ES-I3 (cell line): ENCODE data around the gene NSD2.
"Not testable (repeated sequence)": the region's sequence is repeated elsewhere in the genome, so short reads cannot be mapped to it uniquely, and the experiment has no call there.

Source experiments
- H3K36me3 ChIP-seq: 2 replicates; pipeline ENCODE4 v1.6.1; 2013; ENCODE audit warnings: mild to moderate bottlenecking, low read length, control low read depth, moderate library complexity; ENCODE audit not compliant: insufficient read depth
- H3K4me1 ChIP-seq: 2 replicates; pipeline ENCODE4 v1.6.1; 2013; ENCODE audit warnings: mild to moderate bottlenecking, control low read depth, low read length; ENCODE audit not compliant: insufficient read depth
- H3K9ac ChIP-seq: 2 replicates; pipeline ENCODE4 v1.6.1; 2013; ENCODE audit warnings: low read depth, mild to moderate bottlenecking, low read length, moderate library complexity
- H3K9me3 ChIP-seq: 2 replicates; pipeline ENCODE4 v1.6.1; 2013; ENCODE audit warnings: mild to moderate bottlenecking, low read length, moderate library complexity; ENCODE audit not compliant: control insufficient read depth, insufficient read depth

NSD2 gene

GRCh38 chr4:1993718-1994516 is 122.7 kb downstream of the NSD2 start:
- H3K9ac ChIP-seq, H3K9me3 ChIP-seq, H3K4me1 ChIP-seq, H3K36me3 ChIP-seq: not testable (repeated sequence)

GRCh38 chr4:1994938-1995337 is 123.7 kb downstream of the NSD2 start:
- peaks cover 2% of the 10 kb centered on the region; the same call in 1 of the 2 replicates for H3K9me3 ChIP-seq
- H3K36me3 ChIP-seq, result peaks cover 5% of the 10 kb centered on the region; the same call in 1 of the 2 replicates
- no peak overlapping the region for H3K9ac ChIP-seq
- H3K4me1 ChIP-seq, result no peaks in the 10 kb centered on the region; the same call in 1 of the 2 replicates

- Histone ChIP-seq H3K9me3 (peaks cover 2% of the 10 kb centered on the region; the same call in 1 of the 2 replicates), H3K36me3 (no peaks in the 10 kb centered on the region), H3K4me1 (no peaks in the 10 kb centered on the region; the same call in 1 of the 2 replicates), H3K9ac (no peak overlapping the region)
These were observed 125.8 kb downstream of the NSD2 start for GRCh38 chr4:1996866-1997611.

GRCh38 chr4:1997712-1998111 is 126.5 kb downstream of the NSD2 start:
- Histone ChIP-seq H3K4me1 (no peaks in the 10 kb centered on the region), H3K9ac (no peak overlapping the region), H3K9me3 (peaks cover 2% of the 10 kb centered on the region; the same call in 1 of the 2 replicates), H3K36me3 (no peaks in the 10 kb centered on the region)

GRCh38 chr4:1998296-1998695 is 127.1 kb downstream of the NSD2 start:
- Histone ChIP-seq H3K9ac (no peak overlapping the region), H3K9me3 (peaks cover 2% of the 10 kb centered on the region; the same call in 1 of the 2 replicates), H3K36me3 (no peaks in the 10 kb centered on the region), H3K4me1 (no peaks in the 10 kb centered on the region)

DNA sequence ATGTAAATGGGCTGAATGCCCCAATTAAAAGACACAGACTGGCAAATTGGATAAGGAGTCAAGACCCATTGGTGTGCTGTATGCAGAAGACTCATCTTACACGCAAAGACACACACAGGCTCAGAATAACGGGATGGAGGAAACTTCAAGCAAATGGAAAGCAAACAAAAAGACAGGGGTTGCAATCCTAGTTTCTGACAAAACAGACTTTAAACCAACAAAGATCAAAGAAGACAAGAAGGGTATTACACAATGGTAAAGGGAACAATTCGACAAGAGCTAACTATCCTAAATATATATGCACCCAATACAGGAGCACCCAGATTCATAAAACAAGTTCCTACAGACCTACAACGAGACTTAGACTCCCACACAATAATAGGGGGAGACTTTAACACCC is 128.1 kb downstream of the NSD2 start:
- not testable (repeated sequence) for H3K9ac ChIP-seq, H3K9me3 ChIP-seq, H3K36me3 ChIP-seq, H3K4me1 ChIP-seq

DNA sequence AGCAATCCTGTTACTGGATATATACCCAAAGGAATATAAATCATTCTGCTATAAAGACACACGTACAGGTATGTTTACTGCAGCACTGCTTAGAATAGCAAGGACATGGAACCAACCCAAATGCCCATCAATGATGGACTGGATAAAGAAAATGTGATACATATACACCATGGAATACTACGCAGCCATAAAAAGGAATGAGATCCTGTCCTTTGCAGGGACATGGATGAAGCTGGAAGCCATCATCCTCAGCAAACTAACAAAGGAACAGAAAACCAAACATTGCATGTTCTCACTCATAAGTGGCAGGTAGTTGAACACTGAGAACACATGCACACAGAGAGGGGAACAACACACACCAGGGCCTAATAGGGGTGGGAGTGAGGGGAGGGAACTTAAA is 132.2 kb downstream of the NSD2 start:
- H3K9ac ChIP-seq, H3K9me3 ChIP-seq, H3K36me3 ChIP-seq, H3K4me1 ChIP-seq: not testable (repeated sequence)

DNA sequence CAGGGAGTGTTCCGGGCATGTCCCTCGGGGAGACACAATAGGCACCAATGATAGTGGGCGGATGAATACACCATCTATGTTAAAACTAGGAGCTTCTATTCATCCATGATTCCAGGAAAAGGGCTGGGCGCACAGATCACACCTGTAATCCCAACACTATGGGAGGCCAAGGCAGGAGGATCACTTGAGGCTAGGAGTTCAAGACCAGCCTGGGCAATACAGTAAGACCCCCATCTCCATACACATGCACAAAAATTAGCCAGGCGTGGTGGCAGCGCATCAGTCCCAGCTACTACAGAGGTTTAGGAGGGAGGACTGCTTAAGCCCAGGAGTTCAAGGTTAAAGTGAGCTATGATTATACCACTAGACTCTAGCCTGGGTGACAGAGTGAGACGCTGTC is 135.2 kb downstream of the NSD2 start:
- H3K4me1 ChIP-seq, result 0 out of 2 replicates have a peak, but pooled peaks cover 2% of the 10 kb centered on the region
- H3K9me3 ChIP-seq, result no peaks in the 10 kb centered on the region
- no peaks in the 10 kb centered on the region for H3K36me3 ChIP-seq
- H3K9ac ChIP-seq, result no peak overlapping the region

GRCh38 chr4:2006956-2007653 is 135.9 kb downstream of the NSD2 start:
- Histone ChIP-seq H3K9ac (no peak overlapping the region; the same call in 1 of the 2 replicates), H3K36me3 (no peaks in the 10 kb centered on the region), H3K9me3 (no peaks in the 10 kb centered on the region), H3K4me1 (0 out of 2 replicates have a peak, but pooled peaks cover 2% of the 10 kb centered on the region)

- Histone ChIP-seq H3K4me1 (0 out of 2 replicates have a peak, but pooled peaks cover 2% of the 10 kb centered on the region), H3K9me3 (no peaks in the 10 kb centered on the region), H3K9ac (peak overlapping the region; percentile 89), H3K36me3 (no peaks in the 10 kb centered on the region)
These were observed 136.8 kb downstream of the NSD2 start for GRCh38 chr4:2007804-2008670.

GRCh38 chr4:2008671-2008920 is 137.4 kb downstream of the NSD2 start:
- Histone ChIP-seq H3K9me3 (no peaks in the 10 kb centered on the region), H3K4me1 (0 out of 2 replicates have a peak, but pooled peaks cover 2% of the 10 kb centered on the region), H3K36me3 (no peaks in the 10 kb centered on the region), H3K9ac (peak overlapping the region; percentile 89)

GRCh38 chr4:2008921-2009650 is 137.9 kb downstream of the NSD2 start, which contains the start of gene NELFA:
Gene NELFA, minus strand, starts transcription at chr4:2008974. Its CDS starts 15 bp downstream, at chr4:2008959.
- H3K36me3 ChIP-seq, result no peaks in the 10 kb centered on the region
- 0 out of 2 replicates have a peak, but pooled peaks cover 2% of the 10 kb centered on the region for H3K4me1 ChIP-seq
- H3K9me3 ChIP-seq, result no peaks in the 10 kb centered on the region
- peak within 1 kb of the TSS; percentile 89 for H3K9ac ChIP-seq

GRCh38 chr4:2009651-2010233 is 138.5 kb downstream of the NSD2 start:
- Histone ChIP-seq H3K9me3 (no peaks in the 10 kb centered on the region), H3K4me1 (0 out of 2 replicates have a peak, but pooled peaks cover 2% of the 10 kb centered on the region), H3K36me3 (no peaks in the 10 kb centered on the region), H3K9ac (peak overlapping the region; percentile 89; the same call in 1 of the 2 replicates)
